Kidney epithelial cell (primary cell): Measurements from ENCODE around the gene AANAT. TPM values are rescaled to one million over a fixed set of nuclear protein-coding genes. Genes with fewer than 3 reads are reported as not detected.

Experiments
- DNase-seq: peaks from one replicate; pipeline ENCODE4 v3.0.0-alpha.2; 2010; ENCODE audit warnings: low read depth
- H3K27me3 ChIP-seq: 2 replicates; pipeline ENCODE4 v1.6.0; 2011; ENCODE audit warnings: low read length; ENCODE audit not compliant: control insufficient read depth, insufficient read depth
- H3K36me3 ChIP-seq: 2 replicates; pipeline ENCODE4 v1.5.1; 2011; ENCODE audit warnings: low read length; ENCODE audit not compliant: control insufficient read depth, insufficient read depth
- H3K4me3 ChIP-seq: 2 replicates; pipeline ENCODE4 v1.5.1; 2011; ENCODE audit warnings: low read depth, mild to moderate bottlenecking, control low read depth, low read length
- total RNA-seq: library from RNA; depleted of rRNA; stranded (reverse); fragments of >200 nt; gene quantifications from 2 replicates; pipeline ENCODE4 v1.2.3, GENCODE V29; 2015
- TF ChIP-seq, protein P1 (sequence below): IDR thresholded peaks from 2 replicates; pipeline ENCODE4 v1.5.1; 2011; ENCODE audit warnings: mild to moderate bottlenecking, moderate library complexity, low read length, control low read depth, inconsistent platforms; ENCODE audit not compliant: insufficient read depth, poor library complexity, severe bottlenecking

AANAT gene
- total RNA-seq, 1 donor from 2014 or later: not detected

DNA sequence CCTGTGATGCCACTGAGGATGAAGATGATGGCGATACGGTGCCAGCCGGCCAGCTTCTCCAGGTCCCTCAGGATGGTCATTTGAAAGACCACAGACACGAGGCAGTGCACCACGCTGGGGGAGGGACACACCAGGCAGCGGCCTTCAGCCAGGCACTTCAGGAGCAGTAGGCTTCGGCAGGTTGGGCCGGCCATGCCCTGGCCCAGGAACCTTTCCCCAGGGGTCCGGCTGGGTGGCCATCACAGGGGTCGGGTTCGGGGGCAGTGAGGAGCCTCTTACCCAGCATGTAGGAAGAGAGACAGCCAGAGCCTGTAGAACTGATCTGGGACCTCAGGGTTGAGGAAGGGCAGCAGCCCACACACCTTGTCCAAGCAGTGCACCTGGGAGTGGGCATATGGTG lies 5.3 kb downstream of the AANAT start:
- TF ChIP-seq, protein P1, sequence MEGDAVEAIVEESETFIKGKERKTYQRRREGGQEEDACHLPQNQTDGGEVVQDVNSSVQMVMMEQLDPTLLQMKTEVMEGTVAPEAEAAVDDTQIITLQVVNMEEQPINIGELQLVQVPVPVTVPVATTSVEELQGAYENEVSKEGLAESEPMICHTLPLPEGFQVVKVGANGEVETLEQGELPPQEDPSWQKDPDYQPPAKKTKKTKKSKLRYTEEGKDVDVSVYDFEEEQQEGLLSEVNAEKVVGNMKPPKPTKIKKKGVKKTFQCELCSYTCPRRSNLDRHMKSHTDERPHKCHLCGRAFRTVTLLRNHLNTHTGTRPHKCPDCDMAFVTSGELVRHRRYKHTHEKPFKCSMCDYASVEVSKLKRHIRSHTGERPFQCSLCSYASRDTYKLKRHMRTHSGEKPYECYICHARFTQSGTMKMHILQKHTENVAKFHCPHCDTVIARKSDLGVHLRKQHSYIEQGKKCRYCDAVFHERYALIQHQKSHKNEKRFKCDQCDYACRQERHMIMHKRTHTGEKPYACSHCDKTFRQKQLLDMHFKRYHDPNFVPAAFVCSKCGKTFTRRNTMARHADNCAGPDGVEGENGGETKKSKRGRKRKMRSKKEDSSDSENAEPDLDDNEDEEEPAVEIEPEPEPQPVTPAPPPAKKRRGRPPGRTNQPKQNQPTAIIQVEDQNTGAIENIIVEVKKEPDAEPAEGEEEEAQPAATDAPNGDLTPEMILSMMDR: no peak
- H3K4me3 ChIP-seq: no peak overlapping the region
- peaks cover 2% of the 10 kb centered on the region for H3K36me3 ChIP-seq
- no peak for DNase-seq
- H3K27me3 ChIP-seq: no peaks in the 10 kb centered on the region

DNA sequence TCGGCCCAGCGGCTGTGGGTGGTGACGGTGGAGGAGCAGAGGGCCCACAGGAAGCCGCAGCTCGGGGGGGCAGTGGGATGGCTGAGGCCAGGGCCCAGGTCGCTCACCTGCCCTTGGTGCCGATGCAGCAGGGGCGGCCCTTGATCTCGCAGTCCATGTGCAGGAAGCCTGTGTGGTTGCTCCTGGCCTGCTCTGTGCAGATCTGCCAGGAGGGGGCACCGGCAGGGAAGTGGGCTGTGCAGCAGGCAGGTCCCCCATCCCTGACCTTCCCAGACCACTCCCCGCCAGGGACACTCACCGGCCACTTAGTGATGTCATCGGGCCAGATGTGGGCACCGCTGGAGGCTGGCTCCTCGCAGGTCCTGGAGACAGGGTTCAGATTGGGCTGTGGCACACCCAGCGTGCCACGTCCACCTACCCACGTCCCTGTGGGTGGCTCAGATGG lies 6.2 kb downstream of the AANAT start:
- TF ChIP-seq, protein P1: peak; percentile 45
- Histone ChIP-seq H3K27me3 (no peaks in the 10 kb centered on the region), H3K36me3 (peaks cover 2% of the 10 kb centered on the region), H3K4me3 (no peak overlapping the region)
- DNase-seq: no peak

DNA sequence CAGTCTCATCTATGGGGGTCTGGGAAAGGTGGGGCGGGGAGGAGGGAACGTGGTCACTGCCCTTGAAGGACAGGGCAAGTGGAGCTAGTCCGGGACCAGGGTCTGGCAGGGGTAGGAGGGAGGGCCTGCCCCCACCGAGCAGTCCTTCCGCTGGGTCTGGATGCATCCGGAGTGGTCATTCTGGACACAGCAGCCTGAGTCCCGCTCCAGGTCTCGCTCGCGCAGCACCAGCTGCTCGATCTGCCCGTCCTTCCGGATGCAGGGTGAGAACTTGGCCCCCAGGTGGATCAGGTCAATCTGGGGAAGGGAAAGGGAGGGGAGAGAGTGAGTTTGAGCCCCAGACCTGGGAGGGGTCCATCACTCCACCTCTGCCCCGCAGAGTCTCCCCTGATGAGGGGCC lies 6.8 kb downstream of the AANAT start:
- H3K36me3 ChIP-seq: peaks cover 2% of the 10 kb centered on the region
- no peak for DNase-seq
- no peaks in the 10 kb centered on the region for H3K27me3 ChIP-seq
- TF ChIP-seq, protein P1: no peak
- no peak overlapping the region for H3K4me3 ChIP-seq

DNA sequence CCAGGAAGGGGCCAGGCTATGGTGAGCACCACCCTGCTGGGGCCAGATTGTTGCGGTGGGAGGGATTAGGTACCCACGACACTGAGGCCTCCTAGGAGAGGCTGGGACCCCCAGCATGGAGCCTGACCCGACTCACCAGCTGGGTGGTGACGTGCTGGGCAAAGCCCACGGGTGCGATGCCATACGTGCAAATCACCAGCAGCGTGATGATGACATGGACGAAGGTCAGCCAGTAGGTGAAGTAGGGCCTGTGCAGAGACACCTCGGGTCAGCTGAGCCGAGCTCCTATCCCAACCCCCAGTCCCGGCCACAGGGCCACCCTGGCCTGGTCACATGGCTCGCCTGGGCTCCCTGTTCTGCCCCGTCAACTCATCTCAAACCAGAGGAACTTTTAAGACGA lies 7.5 kb downstream of the AANAT start:
- H3K27me3 ChIP-seq: no peaks in the 10 kb centered on the region
- TF ChIP-seq, protein P1: no peak
- DNase-seq: no peak
- peaks cover 2% of the 10 kb centered on the region for H3K36me3 ChIP-seq
- no peak overlapping the region for H3K4me3 ChIP-seq

- no peak for DNase-seq
- TF ChIP-seq, protein P1: no peak
- H3K36me3 ChIP-seq: peaks cover 2% of the 10 kb centered on the region
- H3K4me3 ChIP-seq: no peak overlapping the region
- no peaks in the 10 kb centered on the region for H3K27me3 ChIP-seq
Observed at GRCh38 chr17:76475302-76475701, 7.9 kb downstream of the AANAT start.

- no peak for DNase-seq
- Histone ChIP-seq H3K4me3 (no peak overlapping the region), H3K27me3 (no peaks in the 10 kb centered on the region), H3K36me3 (peaks cover 2% of the 10 kb centered on the region)
- TF ChIP-seq, protein P1: no peak
Observed at GRCh38 chr17:76476736-76477135, 9.3 kb downstream of the AANAT start.
